NCI-H526 treated with DMSO at 0.1 percent for 48 hours (cell line): ENCODE measurements around the gene TEX28.
"Not testable (repeated sequence)": the region's sequence is repeated elsewhere in the genome, so short reads cannot be mapped to it uniquely, and the experiment has no call there.

Experiments
- DNase-seq: peaks from one replicate; lab custom pipeline; 2025; lab: John Stamatoyannopoulos, UW

Gene TEX28

GRCh38 chrX:154310616-154311536 is 16.0 kb upstream of the TEX28 start:
- no peak for DNase-seq

GRCh38 chrX:154309041-154309775 is 14.3 kb upstream of the TEX28 start:
- no peak for DNase-seq

GRCh38 chrX:154308108-154308946 is 13.4 kb upstream of the TEX28 start:
- no peak for DNase-seq

GRCh38 chrX:154307202-154307601 is 12.3 kb upstream of the TEX28 start:
- DNase-seq = no peak

- DNase-seq = no peak
Measured at GRCh38 chrX:154305541-154306205, 10.7 kb upstream of the TEX28 start.

- DNase-seq = no peak
Measured at GRCh38 chrX:154304846-154305245, 9.9 kb upstream of the TEX28 start.

GRCh38 chrX:154303476-154303875 is 8.6 kb upstream of the TEX28 start:
- DNase-seq = no peak

- not testable (repeated sequence) for DNase-seq
Measured at GRCh38 chrX:154302998-154303397, 8.1 kb upstream of the TEX28 start.

GRCh38 chrX:154300816-154301215 is 5.9 kb upstream of the TEX28 start:
- no peak for DNase-seq

- DNase-seq = no peak
Measured at GRCh38 chrX:154298312-154298711, 3.4 kb upstream of the TEX28 start.

GRCh38 chrX:154296731-154297130 is 1.8 kb upstream of the TEX28 start:
- no peak for DNase-seq

GRCh38 chrX:154295664-154296310 is 863 bp upstream of the TEX28 start, which contains the start of gene TKTL1:
TKTL1 (plus strand) TSS chrX:154295795; CDS start chrX:154295860, 65 bp downstream.
- DNase-seq = no peak

GRCh38 chrX:154286406-154286805 is 8.5 kb downstream of the TEX28 start:
- DNase-seq = not testable (repeated sequence)

- not testable (repeated sequence) for DNase-seq
Measured at GRCh38 chrX:154284489-154285338, 10.2 kb downstream of the TEX28 start.

GRCh38 chrX:154269245-154269644 is 25.7 kb downstream of the TEX28 start:
- not testable (repeated sequence) for DNase-seq

GRCh38 chrX:154263072-154263471 is 31.9 kb downstream of the TEX28 start:
- DNase-seq = not testable (repeated sequence)

GRCh38 chrX:154258711-154259110 is 36.2 kb downstream of the TEX28 start:
- not testable (repeated sequence) for DNase-seq

- not testable (repeated sequence) for DNase-seq
Measured at GRCh38 chrX:154257282-154257681, 37.6 kb downstream of the TEX28 start, which contains the start of gene OPN1MW3. OPN1MW3 (plus strand) TSS chrX:154257582; CDS start chrX:154257620, 38 bp downstream.

- DNase-seq = not testable (repeated sequence)
Measured at GRCh38 chrX:154248076-154248475, 46.8 kb downstream of the TEX28 start.
